Measurements from ENCODE around the gene OLIG3.

The OLIG3 gene

DNA sequence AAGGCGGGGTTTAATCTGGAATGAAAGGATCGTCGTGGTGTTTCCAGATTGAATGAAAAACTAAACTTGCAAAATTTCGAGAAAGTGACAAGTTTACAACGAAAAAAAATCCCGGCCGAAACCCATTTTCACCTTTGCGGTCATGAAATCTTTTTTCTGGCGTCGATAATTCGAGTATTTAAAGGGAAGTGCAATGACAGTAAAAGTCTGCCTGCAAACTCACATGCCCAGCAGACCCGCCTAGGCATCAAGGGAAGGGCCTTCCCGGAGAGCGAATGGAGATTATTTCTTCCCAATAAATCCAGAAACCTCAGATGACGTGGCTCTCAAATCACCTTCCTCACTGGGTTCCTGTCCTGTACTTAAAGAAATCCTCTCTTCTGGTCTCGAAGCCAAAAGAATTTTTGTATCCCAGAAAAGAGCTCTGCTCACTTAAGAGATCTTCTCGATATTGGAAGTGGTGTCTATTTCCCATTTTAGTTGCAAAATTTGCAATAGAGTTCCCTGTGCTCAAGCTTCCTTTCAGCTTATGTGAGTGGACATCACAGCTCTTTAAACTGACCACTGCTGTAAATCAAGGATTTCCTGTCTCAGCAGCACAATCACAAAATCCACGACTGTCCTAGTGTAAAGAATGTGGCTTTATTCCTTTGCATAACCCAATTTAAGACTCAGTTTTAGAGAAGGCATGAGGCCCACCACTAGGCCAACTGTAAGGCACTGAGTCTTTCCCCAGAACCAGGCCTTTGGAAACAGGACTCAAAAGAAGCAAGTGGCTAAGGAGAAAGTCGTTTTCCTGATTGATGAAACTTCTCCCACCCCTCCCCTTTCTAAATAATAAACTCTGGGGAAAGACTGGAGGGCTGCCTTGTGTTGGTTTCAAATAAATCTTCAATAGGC lies 3.9 kb downstream of the OLIG3 start:
- no peaks in the 10 kb centered on the region for H3K4me1 ChIP-seq (ENCODE audit: insufficient read depth, low read length, poor library complexity, severe bottlenecking)
- H3K9me3 ChIP-seq (ENCODE audit: insufficient read depth, low read depth, low read length): no peaks in the 10 kb centered on the region
- H3K36me3 ChIP-seq (ENCODE audit: insufficient read depth, low read length): no peaks in the 10 kb centered on the region
- no peak overlapping the region for H2AFZ ChIP-seq (ENCODE audit: low read length)
- no peak overlapping the region for H3K4me2 ChIP-seq (ENCODE audit: low read depth, low read length, poor library complexity, severe bottlenecking)
- no peaks in the 10 kb centered on the region for H4K20me1 ChIP-seq (ENCODE audit: insufficient read depth, low read length, poor library complexity, severe bottlenecking)
- H3K9me2 ChIP-seq (replicated peaks; ENCODE audit: low read depth, low read length): no peaks in the 10 kb centered on the region
- H3K79me2 ChIP-seq (ENCODE audit: insufficient read depth, low read length): no peaks in the 10 kb centered on the region
- no peak overlapping the region for H3K4me3 ChIP-seq (ENCODE audit: low read length, poor library complexity, severe bottlenecking)
- H3K27me3 ChIP-seq (ENCODE audit: insufficient read depth, low read length, poor library complexity, severe bottlenecking): peaks cover 7% of the 10 kb centered on the region
- H3F3A ChIP-seq (ENCODE audit: low read depth): no peaks in the 10 kb centered on the region
- no peak for TF ChIP-seq EZH2phosphoT487 (IDR thresholded peaks at IDR 0.05; ENCODE audit: borderline replicate concordance)
- TF ChIP-seq, protein P1, sequence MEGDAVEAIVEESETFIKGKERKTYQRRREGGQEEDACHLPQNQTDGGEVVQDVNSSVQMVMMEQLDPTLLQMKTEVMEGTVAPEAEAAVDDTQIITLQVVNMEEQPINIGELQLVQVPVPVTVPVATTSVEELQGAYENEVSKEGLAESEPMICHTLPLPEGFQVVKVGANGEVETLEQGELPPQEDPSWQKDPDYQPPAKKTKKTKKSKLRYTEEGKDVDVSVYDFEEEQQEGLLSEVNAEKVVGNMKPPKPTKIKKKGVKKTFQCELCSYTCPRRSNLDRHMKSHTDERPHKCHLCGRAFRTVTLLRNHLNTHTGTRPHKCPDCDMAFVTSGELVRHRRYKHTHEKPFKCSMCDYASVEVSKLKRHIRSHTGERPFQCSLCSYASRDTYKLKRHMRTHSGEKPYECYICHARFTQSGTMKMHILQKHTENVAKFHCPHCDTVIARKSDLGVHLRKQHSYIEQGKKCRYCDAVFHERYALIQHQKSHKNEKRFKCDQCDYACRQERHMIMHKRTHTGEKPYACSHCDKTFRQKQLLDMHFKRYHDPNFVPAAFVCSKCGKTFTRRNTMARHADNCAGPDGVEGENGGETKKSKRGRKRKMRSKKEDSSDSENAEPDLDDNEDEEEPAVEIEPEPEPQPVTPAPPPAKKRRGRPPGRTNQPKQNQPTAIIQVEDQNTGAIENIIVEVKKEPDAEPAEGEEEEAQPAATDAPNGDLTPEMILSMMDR (conservative IDR thresholded peaks at IDR 0.05; ENCODE audit: low read length): no peak
- H3K9ac ChIP-seq (ENCODE audit: low read depth, low read length, poor library complexity, severe bottlenecking): no peak overlapping the region

DNA sequence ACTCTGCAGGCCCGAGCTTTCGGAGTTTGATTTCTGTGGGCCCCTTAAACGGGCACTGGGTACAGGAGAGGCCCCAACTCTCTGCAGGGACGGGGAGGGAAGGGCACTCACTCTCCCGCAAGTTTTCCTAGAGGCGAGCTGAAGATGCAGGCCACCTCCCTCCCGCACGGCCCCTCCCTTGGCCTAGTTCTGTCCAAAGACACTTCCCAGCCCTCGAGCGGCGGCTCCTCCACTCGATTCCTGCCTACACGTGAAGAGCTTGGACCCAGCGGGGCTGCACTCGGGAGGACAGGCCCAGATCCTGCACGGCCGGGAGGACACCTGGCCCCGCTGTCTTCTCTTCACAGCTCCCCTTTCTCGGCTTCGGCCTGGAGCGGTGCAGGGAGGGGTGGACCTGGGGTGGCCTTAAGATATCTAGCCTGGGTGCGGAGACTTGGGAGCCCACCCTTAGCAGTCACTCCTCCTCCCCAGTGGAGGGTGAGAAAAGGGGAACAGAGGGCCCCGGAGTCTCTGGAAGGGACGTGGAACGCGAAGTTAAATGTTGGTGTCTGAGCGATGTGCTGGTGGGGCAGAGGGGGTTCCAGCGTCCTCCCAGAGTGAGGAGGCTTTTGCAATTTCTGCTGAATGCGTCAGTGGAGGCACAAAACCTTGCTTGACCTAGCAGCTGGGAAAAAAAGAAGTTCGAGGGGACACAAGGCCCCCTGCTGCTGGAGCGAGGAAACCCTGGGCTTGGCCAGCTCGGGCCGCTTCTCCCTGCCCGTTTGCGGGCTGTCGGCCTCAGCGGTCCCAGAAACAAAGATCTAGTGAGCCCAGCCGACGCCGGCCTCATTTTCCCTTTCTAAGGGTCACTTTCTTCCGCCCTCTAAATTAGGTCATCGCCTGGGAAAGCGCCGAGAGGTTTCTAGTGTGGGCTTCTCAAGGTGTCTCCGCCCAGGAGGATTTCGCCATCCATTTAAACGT lies 4.9 kb downstream of the OLIG3 start:
- Histone ChIP-seq H3F3A (ENCODE audit: low read depth) (no peaks in the 10 kb centered on the region), H3K9me3 (ENCODE audit: insufficient read depth, low read depth, low read length) (no peaks in the 10 kb centered on the region), H3K4me2 (ENCODE audit: low read depth, low read length, poor library complexity, severe bottlenecking) (no peak overlapping the region), H3K4me1 (ENCODE audit: insufficient read depth, low read length, poor library complexity, severe bottlenecking) (no peaks in the 10 kb centered on the region), H3K27me3 (ENCODE audit: insufficient read depth, low read length, poor library complexity, severe bottlenecking) (peaks cover 7% of the 10 kb centered on the region), H3K36me3 (ENCODE audit: insufficient read depth, low read length) (no peaks in the 10 kb centered on the region), H3K9ac (ENCODE audit: low read depth, low read length, poor library complexity, severe bottlenecking) (no peak overlapping the region), H3K4me3 (ENCODE audit: low read length, poor library complexity, severe bottlenecking) (no peak overlapping the region), H4K20me1 (ENCODE audit: insufficient read depth, low read length, poor library complexity, severe bottlenecking) (no peaks in the 10 kb centered on the region), H3K9me2 (replicated peaks; ENCODE audit: low read depth, low read length) (no peaks in the 10 kb centered on the region), H3K79me2 (ENCODE audit: insufficient read depth, low read length) (no peaks in the 10 kb centered on the region), H2AFZ (ENCODE audit: low read length) (no peak overlapping the region)
- TF ChIP-seq, protein P1 (conservative IDR thresholded peaks at IDR 0.05; ENCODE audit: low read length): no peak
- no peak for TF ChIP-seq EZH2phosphoT487 (IDR thresholded peaks at IDR 0.05; ENCODE audit: borderline replicate concordance)

DNA sequence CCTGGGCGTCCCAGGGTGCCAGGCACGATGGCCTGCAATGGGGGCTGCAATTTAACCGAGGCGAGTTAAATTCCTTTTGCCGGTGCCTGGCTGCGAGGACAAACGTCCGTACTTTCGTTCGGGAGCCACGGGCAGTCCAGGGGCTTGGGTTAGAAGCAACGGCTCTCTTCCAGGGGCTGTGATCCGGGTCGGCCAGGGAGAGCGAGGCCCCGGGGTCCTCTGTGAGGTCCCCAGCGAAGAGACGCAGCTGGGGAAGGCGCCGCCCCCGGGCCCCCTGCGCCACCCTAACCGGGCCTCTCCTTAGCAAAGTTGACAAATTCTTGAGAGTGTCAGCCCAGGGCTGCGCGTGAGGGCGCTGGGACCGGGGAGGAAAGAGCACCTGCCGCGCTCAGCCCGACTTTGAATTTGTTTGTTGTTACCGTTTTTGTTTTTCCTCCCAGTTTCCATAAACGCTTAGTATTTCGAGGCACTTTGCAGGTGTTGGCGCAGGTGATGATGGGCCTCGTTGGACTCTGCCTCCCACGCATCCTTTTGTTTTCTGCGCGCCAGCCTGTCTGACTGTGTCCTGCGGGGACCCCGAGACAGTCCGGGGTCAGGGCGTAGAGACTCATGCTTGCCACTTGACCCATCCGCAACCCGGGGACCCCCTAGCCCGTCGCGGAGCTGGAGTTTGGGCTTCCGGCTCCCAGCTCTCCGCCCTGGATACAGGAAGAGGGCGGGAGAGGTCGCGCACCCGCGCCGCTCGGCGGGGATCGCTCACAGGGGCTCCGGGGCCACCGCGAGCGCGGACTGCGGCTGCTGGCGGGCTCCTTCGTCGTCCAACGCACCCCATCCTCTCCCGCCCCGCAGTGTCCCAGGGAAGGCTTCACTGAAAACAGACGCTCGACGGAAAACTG lies 5.8 kb downstream of the OLIG3 start:
- Histone ChIP-seq H4K20me1 (ENCODE audit: insufficient read depth, low read length, poor library complexity, severe bottlenecking) (no peaks in the 10 kb centered on the region), H3K4me1 (ENCODE audit: insufficient read depth, low read length, poor library complexity, severe bottlenecking) (no peaks in the 10 kb centered on the region), H3K9ac (ENCODE audit: low read depth, low read length, poor library complexity, severe bottlenecking) (no peak overlapping the region), H2AFZ (ENCODE audit: low read length) (no peak overlapping the region), H3K79me2 (ENCODE audit: insufficient read depth, low read length) (no peaks in the 10 kb centered on the region), H3K36me3 (ENCODE audit: insufficient read depth, low read length) (no peaks in the 10 kb centered on the region), H3K27me3 (ENCODE audit: insufficient read depth, low read length, poor library complexity, severe bottlenecking) (peaks cover 7% of the 10 kb centered on the region), H3K9me3 (ENCODE audit: insufficient read depth, low read depth, low read length) (no peaks in the 10 kb centered on the region), H3K4me2 (ENCODE audit: low read depth, low read length, poor library complexity, severe bottlenecking) (no peak overlapping the region), H3K9me2 (replicated peaks; ENCODE audit: low read depth, low read length) (no peaks in the 10 kb centered on the region), H3K4me3 (ENCODE audit: low read length, poor library complexity, severe bottlenecking) (no peak overlapping the region), H3F3A (ENCODE audit: low read depth) (no peaks in the 10 kb centered on the region)
- TF ChIP-seq, protein P1 (conservative IDR thresholded peaks at IDR 0.05; ENCODE audit: low read length): no peak
- no peak for TF ChIP-seq EZH2phosphoT487 (IDR thresholded peaks at IDR 0.05; ENCODE audit: borderline replicate concordance)

Measured in Loucy (cell line).